Left lung (tissue), 10 donors: ENCODE measurements around the gene TNIP1. TPM values are rescaled to one million over a fixed set of nuclear protein-coding genes. Genes with fewer than 3 reads are reported as not detected.
A peak's percentile ranks its signal among the peaks of the same experiment; 100 is the strongest.

Experiments used
- ATAC-seq: fragments of 200-7000 bp; cut with Tn5 transposase; one replicate; pipeline ENCODE4 v1.9.1; 2020; ENCODE audit warnings: moderate library complexity
- DNase-seq, 4 donors: peaks; one replicate each; pipeline ENCODE4 v3.0.0-alpha.2; 2013 to 2020
- H3K27ac ChIP-seq, 2 donors: fragments of 200-600 bp; sonication (generic) in 1 of 2; one replicate each; pipeline versions ENCODE4 v1.5.0 to v1.8.0; 2020 to 2021
- H3K27me3 ChIP-seq, 2 donors: fragments of 200-600 bp; sonication (generic) in 1 of 2; one replicate each; pipeline versions ENCODE4 v1.5.0 to v1.8.0; 2020 to 2021
- H3K36me3 ChIP-seq, 2 donors: fragments of 200-600 bp; sonication (generic) in 1 of 2; one replicate each; pipeline versions ENCODE4 v1.5.0 to v1.8.0; 2020 to 2021
- H3K4me1 ChIP-seq, 2 donors: fragments of 200-600 bp; one replicate each; pipeline ENCODE4 v1.8.0; 2021
- H3K4me3 ChIP-seq, 2 donors: fragments of 200-600 bp; sonication (generic) in 1 of 2; one replicate each; pipeline versions ENCODE4 v1.5.0 to v1.8.0; 2020 to 2021; ENCODE audit warnings: mild to moderate bottlenecking in 1 of 2
- H3K9me3 ChIP-seq, 2 donors: fragments of 200-600 bp; sonication (generic) in 1 of 2; one replicate each; pipeline versions ENCODE4 v1.5.0 to v1.8.0; 2020 to 2021
- intact Hi-C, 2 donors: fragments of 100-400 bp; cut with DNase I; formaldehyde crosslinking; loops; one replicate each; pipeline versions ENCODE4 v1.11.2 to v1.14.2; 2022
- polyA plus RNA-seq, 6 donors: library from polyadenylated mRNA; unstranded; fragments of 120-200 nt; gene quantifications; one replicate each; pipeline ENCODE4 v1.2.1, GENCODE V29; 2013; ENCODE audit not compliant: insufficient read length in 6 of 6
- total RNA-seq, 2 donors: library from RNA; stranded (reverse); fragmentation: NEBNext Ultra II Directional; extraction: Animal tissue kit (Norgen Biotek cat#: 25700); gene quantifications; one replicate each; pipeline ENCODE4 v1.2.1, GENCODE V29; 2021
- TF ChIP-seq, protein P1 (sequence below), 2 donors: fragments of 200-600 bp; sonication (generic) in 1 of 2; IDR thresholded peaks; one replicate each; pipeline versions ENCODE4 v1.5.0 to v1.8.0; 2021; ENCODE audit warnings: antibody characterized with exemption in 2 of 2
- donor health status: DM: no; HTN: yes; CAD: no.
- donor health status: DM: no; HTN: no; CAD: no.

Gene TNIP1
- total and polyA plus RNA-seq, 8 donors, result 82.3 to 133 (median 84.2) TPM

DNA sequence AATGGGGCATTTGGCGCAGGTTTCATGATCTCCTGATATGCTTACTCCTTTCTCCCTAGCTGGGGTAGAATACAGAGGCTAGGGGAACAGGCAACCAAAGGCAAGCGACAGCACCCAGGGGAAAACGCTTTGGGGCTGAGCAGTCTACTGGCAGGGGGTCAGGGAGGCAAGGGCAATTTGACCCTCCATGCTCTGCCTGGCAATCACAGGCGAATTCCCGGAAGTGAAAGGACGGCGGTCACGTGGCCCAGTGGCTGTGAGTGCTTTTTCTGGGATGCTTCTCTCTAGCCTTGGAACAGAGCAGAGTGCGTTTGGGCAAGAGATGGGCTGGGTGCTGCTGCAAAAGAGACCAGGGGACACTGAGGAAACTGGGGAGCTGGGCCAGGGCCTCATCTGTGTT, 54.7 kb downstream of the TNIP1 start:
- peak overlapping the region; percentile 81 to 84 for H3K27ac ChIP-seq
- intact Hi-C loops, result no loop called here

DNA sequence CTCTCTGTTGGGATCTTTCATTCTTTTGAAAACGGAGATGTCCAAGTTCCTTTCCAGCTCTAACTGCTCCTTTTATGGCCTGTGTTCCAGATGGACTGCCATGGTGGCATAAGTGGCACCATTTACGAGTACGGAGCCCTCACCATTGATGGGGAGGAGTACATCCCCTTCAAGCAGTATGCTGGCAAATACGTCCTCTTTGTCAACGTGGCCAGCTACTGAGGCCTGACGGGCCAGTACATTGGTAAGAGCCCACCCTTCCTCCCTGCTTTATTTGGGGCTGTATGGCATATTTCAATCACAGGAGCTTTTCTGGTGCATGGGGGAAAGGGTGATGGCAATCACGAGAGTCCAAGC, 55.6 kb downstream of the TNIP1 start:
- DNase-seq, result no peak
- Histone ChIP-seq H3K27ac (peak overlapping the region; percentile 81 to 84), H3K36me3 (peaks cover 0 to 73% of the 10 kb centered on the region in 2 donors), H3K27me3 (no peaks in the 10 kb centered on the region), H3K4me1 (peaks cover 42 to 91% of the 10 kb centered on the region in 2 donors), H3K4me3 (no peak overlapping the region), H3K9me3 (no peaks in the 10 kb centered on the region)
- TF ChIP-seq, protein P1, sequence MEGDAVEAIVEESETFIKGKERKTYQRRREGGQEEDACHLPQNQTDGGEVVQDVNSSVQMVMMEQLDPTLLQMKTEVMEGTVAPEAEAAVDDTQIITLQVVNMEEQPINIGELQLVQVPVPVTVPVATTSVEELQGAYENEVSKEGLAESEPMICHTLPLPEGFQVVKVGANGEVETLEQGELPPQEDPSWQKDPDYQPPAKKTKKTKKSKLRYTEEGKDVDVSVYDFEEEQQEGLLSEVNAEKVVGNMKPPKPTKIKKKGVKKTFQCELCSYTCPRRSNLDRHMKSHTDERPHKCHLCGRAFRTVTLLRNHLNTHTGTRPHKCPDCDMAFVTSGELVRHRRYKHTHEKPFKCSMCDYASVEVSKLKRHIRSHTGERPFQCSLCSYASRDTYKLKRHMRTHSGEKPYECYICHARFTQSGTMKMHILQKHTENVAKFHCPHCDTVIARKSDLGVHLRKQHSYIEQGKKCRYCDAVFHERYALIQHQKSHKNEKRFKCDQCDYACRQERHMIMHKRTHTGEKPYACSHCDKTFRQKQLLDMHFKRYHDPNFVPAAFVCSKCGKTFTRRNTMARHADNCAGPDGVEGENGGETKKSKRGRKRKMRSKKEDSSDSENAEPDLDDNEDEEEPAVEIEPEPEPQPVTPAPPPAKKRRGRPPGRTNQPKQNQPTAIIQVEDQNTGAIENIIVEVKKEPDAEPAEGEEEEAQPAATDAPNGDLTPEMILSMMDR (IDR thresholded peaks at IDR 0.05), result no peak
- intact Hi-C loops, result no loop called here
- ATAC-seq, result no peak

More for the DNA sequence above, 54.7 kb downstream of the TNIP1 start:
- no peak for ATAC-seq
- H3K4me3 ChIP-seq, result no peak overlapping the region
- DNase-seq, result no peak
- peaks cover 0 to 82% of the 10 kb centered on the region in 2 donors for H3K36me3 ChIP-seq
- H3K27me3 ChIP-seq, result no peaks in the 10 kb centered on the region
- peaks cover 49 to 84% of the 10 kb centered on the region in 2 donors for H3K4me1 ChIP-seq
- H3K9me3 ChIP-seq, result no peaks in the 10 kb centered on the region
- TF ChIP-seq, protein P1 (IDR thresholded peaks at IDR 0.05), result no peak

DNA sequence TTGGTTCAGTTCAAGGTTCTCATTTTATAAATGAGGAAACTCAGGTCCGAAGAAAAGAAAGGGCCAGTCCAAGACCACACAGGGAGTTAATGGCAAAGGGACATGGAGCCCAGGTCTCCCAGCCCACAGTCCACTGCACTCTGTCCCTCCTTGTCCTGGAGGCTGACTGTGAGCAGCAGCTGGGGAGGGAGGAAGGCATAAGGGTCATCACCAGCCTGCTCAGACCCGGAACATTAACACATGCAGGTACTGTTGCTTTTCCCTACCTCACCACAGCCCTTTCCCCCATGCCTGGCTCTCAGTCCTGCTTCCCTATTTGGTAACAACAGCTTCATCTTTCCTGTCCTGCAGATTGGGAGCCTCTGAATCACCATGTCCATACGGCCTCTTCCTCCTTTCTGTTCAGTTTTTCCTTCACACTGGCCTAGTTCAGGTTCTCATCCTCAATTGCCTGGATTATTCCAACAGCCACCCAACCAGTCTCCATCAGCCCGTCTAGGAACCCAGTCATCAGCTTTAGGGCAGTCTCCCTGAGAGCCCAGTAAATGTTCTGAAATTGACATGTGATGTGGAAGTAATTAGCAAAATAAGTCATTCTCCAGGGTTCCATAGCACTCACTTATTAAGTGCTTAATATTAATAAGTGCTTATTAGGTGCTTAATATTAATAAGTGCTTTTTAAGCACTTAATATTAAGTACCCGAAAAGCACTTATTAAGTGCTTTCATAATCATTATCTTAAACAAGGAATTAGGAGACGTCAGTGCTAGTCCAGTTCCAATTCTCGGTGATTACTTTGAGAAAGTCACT, 56.2 kb downstream of the TNIP1 start:
- H3K4me3 ChIP-seq, result peak overlapping the region in 1 of 2 donors; percentile 61
- H3K27me3 ChIP-seq, result no peaks in the 10 kb centered on the region
- DNase-seq, result no peak
- peak overlapping the region; percentile 81 to 84 for H3K27ac ChIP-seq
- ATAC-seq, result no peak
- intact Hi-C loops, result no loop called here
- peaks cover 0 to 67% of the 10 kb centered on the region in 2 donors for H3K36me3 ChIP-seq
- peaks cover 36 to 91% of the 10 kb centered on the region in 2 donors for H3K4me1 ChIP-seq
- no peaks in the 10 kb centered on the region for H3K9me3 ChIP-seq
- TF ChIP-seq, protein P1 (IDR thresholded peaks at IDR 0.05), result no peak

DNA sequence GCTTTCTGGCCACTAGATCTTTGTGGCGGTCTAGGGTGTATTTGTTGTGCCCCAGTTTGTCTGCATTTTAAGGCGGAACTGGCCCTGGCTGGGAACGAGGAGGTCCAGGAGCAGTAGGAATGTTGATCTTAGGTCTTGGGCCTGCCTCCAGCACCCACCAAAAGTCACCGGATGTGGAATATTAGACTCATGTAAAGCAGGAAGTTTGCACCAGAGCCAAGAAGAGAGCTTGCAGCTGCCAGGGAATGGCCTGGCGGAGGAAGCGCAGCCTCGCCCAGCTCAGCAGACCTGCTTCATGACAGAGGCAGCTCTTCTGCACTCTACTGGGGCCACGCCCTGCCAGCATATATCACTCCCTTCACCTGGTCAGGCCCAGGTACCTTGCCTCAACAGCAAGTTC, 57.2 kb downstream of the TNIP1 start:
- Histone ChIP-seq H3K4me1 (peaks cover 33 to 96% of the 10 kb centered on the region in 2 donors), H3K36me3 (peaks cover 0 to 57% of the 10 kb centered on the region in 2 donors), H3K27me3 (no peaks in the 10 kb centered on the region), H3K9me3 (no peaks in the 10 kb centered on the region), H3K4me3 (peak overlapping the region; percentile 0 to 61), H3K27ac (peak overlapping the region; percentile 81 to 84)
- intact Hi-C loops, result no loop called here
- TF ChIP-seq, protein P1 (IDR thresholded peaks at IDR 0.05), result no peak
- ATAC-seq (peak; percentile 7), DNase-seq (peak in 2 of 4 donors; percentile 61 to 80)

DNA sequence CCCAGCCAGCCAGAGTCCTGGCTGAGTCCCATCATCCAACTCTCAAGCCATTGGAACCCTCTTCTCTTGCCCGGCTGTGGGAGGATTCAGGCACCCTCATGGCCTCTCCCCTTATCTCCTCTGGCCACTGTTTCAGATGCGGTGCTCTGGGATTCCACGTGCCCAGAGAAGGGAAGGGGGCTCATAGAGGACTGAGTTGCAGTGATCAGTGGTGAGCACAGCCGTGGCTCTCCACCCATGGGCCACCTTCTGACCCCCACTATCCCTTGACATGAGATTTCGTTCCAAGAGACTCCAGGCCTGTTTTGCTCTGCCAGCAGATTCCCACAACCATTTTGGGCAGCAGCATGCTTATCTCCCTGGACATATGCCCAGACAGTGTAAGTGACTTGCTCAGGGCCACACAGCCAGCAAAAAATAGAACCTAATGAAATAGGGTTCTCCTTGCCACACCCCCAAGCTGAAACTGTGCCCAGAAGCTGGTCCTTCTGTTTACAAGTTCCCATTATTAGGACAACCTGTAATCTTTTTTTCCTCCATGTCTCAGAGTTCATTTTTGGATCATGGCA, 57.7 kb downstream of the TNIP1 start:
- H3K36me3 ChIP-seq, result peaks cover 0 to 52% of the 10 kb centered on the region in 2 donors
- H3K4me3 ChIP-seq, result peak overlapping the region; percentile 0 to 61
- TF ChIP-seq, protein P1 (IDR thresholded peaks at IDR 0.05), result no peak
- peak overlapping the region; percentile 81 to 84 for H3K27ac ChIP-seq
- no peaks in the 10 kb centered on the region for H3K9me3 ChIP-seq
- H3K4me1 ChIP-seq, result peaks cover 33 to 91% of the 10 kb centered on the region in 2 donors
- DNase-seq, result peak in 1 of 4 donors; percentile 65
- H3K27me3 ChIP-seq, result no peaks in the 10 kb centered on the region
- intact Hi-C loops, result no loop called here
- peak; percentile 8 for ATAC-seq
